ENCODE measurements around the gene CACHD1.

The CACHD1 gene

GRCh38 chr1:64555947-64556346 is 86.0 kb downstream of the CACHD1 start:
- no peak for DNase-seq

DNA sequence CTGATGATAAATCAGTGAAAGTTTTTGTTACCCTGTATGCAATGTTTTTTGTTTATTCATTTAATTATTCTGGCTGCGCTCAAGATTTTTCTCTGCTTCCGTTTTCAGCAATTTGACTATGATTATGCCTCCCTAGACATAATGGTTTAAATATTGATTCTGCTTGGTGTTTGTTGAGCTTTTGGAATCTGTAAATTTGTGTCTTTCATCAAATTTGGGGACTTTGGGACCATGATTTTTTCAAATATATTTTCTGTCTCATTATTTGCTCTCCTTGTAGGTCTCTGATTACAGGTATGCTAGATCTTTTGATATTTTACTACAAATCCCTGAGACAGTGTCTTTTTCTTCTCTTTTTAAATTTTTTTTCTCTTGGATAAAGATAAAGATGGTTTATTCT is 92.1 kb downstream of the CACHD1 start:
- no peak for DNase-seq

DNA sequence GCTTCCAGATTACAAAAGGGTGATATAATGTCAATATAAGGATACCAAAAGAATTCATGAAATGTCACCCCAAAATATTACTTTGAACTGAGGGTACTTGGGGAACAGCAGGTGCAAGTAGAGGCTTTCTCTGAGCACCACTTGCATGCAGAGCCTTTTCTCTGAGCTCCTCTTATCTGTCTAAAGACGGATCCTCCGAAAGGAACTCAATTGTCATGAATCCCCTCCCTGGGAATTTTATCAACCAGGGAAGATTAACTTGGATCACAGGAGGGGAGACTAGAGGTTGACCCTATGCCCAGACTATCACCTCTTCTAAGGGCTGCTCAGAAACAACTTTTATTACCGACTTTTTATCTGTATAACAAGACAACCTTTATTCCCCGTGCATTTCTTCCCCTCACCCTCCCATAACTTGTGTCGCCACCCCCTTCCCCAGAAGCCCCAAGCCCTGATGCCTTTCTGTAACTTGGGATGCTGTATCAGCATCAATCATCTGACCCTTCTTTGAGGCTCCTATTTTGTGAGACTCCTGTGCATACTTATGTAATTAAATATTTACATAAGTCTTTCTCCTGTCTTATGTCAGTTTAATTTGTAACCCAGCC is 94.1 kb downstream of the CACHD1 start:
- DNase-seq: no peak

- DNase-seq: no peak
Observed at GRCh38 chr1:64564891-64565290, 95.0 kb downstream of the CACHD1 start.

- DNase-seq: no peak
Observed at GRCh38 chr1:64567426-64568170, 97.7 kb downstream of the CACHD1 start.

DNA sequence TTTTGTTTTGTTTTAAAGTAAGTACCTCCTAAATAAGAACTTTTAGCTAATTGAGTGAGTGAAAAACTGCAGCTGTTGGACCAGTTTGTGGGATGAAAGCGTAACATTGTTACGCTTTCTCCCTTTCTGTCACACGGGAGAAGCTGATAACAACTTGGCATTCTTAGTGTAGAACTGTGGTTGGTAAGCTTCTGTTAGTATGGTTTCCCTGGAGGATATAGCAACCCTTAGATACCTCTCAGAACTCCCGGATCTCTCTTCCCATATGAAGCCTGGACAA is 98.2 kb downstream of the CACHD1 start:
- no peak for DNase-seq

GRCh38 chr1:64569411-64569810 is 99.5 kb downstream of the CACHD1 start:
- DNase-seq: no peak

DNA sequence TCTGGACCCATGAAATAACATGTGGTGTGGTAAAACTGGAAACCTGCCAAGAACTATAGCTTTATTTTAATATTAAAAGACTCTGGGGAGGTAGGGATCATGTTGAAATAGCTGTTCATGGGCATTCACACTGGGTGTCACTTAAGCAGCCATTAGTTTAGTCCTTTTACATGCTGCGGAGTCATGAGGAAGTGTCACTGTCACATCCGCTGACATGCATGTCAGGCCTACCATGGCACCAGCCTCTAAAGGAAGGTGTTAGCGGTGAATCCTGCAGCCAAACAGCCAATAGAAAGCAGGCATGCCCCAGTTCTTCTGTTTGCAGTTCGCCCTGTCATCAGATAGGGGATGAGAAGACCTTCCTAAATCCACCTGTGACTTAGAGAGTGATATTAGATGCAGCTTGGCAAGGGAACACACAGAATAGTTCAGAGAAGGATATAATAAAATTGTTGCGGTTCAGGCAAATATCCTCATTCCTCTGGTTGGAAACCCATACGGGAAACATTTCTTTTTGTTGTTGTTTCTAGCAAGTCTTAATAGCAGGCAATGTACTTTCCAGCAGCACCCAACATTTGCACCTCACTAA is 100.4 kb downstream of the CACHD1 start:
- DNase-seq: no peak

DNA sequence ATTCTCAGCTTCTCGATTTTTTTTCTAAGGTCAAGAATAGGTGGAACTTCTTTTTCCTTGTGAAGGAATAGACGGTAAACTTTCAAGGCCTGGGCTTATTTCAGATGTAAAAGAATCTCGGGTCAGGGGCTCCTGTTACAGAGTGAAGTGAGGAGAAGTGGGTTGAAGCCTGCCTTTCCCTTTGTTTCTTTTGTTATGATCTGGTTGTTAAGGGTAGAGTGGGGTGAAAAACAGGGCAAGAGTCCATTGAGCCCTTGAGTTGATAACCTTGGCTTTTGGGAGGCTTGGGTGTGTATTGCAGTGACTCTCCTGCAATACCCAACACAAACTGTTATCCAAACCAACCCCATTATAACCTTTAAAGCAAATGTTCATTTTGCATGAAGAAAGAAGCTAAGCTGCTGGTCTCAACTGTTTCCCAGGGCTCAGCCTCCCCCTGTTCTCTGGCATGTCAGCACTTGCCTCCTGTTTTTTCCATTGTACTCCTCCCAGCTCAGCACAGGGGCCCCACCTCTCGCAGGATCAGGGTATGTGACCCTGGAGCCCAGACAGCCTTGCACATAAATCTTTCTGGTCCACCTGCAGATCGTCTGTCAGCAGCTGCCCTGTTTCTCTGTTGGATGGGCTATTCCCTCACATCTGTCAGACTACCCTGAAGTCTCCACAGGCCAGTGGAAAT is 102.4 kb downstream of the CACHD1 start:
- DNase-seq: no peak

- no peak for DNase-seq
Observed at GRCh38 chr1:64574301-64574700, 104.4 kb downstream of the CACHD1 start.

DNA sequence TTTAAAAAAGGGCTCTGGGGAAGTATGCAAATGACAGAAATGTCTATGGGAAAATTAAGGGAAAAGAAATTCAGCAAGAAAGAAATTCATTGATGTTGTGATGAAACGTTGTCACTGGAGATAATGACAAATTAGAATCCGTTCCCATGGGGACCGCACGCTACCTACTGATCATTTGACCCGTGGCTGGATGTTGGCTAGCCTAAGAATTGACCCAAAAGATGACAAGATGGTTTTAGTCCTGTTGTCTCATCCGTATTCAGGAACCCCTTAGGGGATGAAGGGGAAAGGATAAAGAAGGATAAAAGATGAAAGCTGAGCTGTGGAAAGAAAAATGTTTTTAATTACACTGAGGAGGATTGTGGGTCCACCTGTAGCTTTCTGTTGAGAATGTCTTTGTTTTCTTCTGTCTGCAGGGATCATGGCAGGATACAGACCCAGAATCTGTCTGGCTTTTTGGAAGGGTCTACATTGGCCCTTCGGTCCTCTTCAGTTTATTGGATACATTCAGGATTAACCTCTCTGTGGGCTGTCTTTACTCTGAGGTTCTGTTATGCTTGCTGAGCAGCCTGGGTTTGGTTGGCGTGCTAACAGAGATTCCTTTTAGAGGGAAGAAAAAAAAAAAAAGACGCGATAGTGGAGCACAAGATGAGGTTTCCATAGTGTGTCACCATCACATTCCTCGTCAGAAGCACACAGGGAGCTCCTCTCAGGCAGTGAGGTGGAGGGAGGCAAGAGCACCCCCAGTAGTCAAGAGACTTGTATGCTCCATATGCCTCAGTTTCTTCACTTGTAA is 106.2 kb downstream of the CACHD1 start:
- no peak for DNase-seq

- no peak for DNase-seq
Observed at GRCh38 chr1:64578270-64578973, 108.5 kb downstream of the CACHD1 start.

GRCh38 chr1:64579767-64580166 is 109.8 kb downstream of the CACHD1 start:
- DNase-seq: no peak

GRCh38 chr1:64581135-64581842 is 111.4 kb downstream of the CACHD1 start:
- DNase-seq: no peak

- no peak for DNase-seq
Observed at GRCh38 chr1:64581843-64582185, 111.9 kb downstream of the CACHD1 start.

DNA sequence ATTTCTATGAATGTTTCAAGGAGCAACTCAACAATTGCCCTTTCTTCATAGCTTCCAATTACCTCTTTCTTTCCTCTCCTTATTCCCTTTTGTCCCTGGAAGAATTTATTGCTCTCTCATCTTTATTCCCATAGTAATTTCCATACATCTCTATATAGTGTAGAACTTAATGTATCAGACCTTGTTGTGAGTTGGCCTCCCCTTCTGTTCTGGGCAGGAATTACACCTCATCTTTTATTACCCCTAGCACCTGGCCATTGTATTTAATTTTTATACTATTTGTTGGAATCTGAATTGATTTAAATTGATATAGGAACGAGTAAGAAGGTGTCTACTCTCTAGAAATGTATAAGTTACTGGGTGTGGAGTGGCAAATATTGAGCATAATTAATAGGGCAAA is 114.5 kb downstream of the CACHD1 start:
- no peak for DNase-seq

- DNase-seq: no peak
Observed at GRCh38 chr1:64588876-64589275, 118.9 kb downstream of the CACHD1 start.

DNA sequence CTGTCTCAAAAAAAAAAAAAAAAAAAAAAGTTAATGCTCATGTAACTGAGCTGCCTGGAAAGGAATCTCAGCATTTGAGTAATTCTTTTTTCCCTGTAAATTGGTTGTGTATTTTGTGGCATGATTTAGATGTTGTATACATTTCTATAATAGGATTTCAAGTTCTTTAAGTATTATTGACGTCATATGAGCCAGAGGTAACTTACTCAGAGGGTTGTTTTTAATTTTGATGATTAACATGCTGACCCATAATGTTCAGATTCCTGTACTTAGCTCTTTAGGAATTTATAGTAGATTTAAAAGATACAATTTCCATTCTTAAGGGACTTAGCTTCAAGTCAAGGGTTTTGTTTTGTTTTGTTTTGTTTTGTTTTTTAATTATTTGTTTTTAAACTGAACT is 120.4 kb downstream of the CACHD1 start:
- no peak for DNase-seq

DNA sequence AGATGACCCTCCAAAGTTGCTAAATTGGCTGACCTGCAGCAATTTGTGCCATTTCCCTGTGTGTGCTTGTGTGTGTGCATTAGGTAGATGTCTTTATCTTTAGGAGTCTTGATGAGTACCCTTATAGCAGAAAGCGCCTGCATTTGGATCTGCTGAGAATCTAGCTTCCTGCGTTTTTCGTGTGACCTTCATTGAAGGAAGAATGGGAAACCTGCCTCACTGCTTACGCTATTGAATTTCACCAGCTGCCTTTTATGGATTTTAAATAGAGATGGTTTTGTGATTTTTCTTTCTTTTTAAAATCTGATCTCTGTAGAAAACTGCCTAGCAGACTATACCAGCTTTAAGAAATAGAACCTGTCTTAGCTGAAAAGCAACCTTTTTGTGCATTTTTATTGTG is 124.5 kb downstream of the CACHD1 start:
- DNase-seq: no peak

DNA sequence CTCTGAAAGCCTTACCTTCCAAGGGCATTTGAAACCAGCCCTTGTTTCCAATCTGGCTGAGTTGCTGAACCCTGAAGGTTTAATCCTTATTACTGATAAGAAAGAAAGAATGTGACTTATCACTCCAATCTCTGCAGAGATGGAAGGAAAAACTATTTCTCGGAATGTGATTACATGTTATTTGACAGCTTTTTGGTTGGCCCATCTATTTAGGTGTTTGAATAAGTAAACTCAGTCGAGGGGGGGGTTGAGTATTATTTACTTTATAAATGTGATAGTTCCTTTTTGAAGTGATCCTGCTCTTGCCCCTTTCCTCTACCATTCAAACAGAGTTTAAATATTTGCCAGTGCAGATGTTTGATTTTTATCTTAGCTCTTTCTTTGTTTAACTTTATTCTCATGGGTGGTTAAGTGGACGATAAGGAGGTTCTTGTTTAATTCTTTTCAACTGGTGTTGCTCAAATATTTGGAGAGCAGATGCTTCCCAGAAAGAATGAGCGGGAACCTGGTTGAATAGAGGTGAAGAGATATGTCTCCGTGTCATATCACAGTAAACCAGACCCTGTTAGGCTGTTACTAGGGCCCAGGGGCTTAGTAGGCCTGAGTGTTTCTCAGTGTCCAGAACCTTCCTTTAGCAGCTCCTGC is 126.1 kb downstream of the CACHD1 start:
- no peak for DNase-seq

GRCh38 chr1:64597113-64597512 is 127.2 kb downstream of the CACHD1 start:
- DNase-seq: no peak
